GM21528 (cell line): Measurements from ENCODE around the gene LAMA3.

Experiments
- ATAC-seq: cut with Tn5 transposase; IDR thresholded peaks from one replicate; pipeline ENCODE4 v1.9.1; 2021; ENCODE audit warnings: mild to moderate bottlenecking, moderate library complexity; ENCODE audit not compliant: unreplicated experiment, low FRiP score

LAMA3 gene, protein sequence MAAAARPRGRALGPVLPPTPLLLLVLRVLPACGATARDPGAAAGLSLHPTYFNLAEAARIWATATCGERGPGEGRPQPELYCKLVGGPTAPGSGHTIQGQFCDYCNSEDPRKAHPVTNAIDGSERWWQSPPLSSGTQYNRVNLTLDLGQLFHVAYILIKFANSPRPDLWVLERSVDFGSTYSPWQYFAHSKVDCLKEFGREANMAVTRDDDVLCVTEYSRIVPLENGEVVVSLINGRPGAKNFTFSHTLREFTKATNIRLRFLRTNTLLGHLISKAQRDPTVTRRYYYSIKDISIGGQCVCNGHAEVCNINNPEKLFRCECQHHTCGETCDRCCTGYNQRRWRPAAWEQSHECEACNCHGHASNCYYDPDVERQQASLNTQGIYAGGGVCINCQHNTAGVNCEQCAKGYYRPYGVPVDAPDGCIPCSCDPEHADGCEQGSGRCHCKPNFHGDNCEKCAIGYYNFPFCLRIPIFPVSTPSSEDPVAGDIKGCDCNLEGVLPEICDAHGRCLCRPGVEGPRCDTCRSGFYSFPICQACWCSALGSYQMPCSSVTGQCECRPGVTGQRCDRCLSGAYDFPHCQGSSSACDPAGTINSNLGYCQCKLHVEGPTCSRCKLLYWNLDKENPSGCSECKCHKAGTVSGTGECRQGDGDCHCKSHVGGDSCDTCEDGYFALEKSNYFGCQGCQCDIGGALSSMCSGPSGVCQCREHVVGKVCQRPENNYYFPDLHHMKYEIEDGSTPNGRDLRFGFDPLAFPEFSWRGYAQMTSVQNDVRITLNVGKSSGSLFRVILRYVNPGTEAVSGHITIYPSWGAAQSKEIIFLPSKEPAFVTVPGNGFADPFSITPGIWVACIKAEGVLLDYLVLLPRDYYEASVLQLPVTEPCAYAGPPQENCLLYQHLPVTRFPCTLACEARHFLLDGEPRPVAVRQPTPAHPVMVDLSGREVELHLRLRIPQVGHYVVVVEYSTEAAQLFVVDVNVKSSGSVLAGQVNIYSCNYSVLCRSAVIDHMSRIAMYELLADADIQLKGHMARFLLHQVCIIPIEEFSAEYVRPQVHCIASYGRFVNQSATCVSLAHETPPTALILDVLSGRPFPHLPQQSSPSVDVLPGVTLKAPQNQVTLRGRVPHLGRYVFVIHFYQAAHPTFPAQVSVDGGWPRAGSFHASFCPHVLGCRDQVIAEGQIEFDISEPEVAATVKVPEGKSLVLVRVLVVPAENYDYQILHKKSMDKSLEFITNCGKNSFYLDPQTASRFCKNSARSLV (N-terminal part only)

DNA sequence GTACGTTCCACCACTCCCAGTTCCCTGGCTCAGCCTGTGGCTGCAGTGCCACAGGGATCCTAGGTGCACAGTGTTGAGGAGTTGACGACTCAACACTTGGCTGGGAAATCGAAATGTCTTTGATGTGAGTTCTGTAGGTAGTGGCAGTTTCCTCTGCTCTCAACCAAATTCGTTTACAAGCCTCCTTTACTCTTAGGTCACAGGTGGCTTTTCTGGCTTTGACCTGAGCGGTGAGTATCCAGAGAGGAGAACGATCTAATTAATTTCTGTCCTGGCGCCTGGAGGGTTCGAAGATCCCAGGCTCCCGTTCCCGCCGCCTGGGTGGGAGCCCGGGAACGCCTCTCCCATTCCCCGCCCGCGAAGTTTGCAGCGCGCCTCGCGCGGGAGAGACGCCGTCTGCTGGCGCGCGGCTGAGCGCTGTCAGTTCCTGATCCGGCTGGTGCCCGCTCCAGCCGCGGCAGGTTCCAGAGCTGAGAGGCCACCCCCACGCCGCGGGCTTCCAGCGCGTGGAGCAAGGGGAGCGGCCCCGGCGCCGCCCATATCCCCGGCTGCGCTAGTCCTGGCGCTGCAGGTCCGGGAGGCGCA lies at the start of gene LAMA3:
TSS of gene LAMA3 (plus strand) at position 423 of the 585 bp plus-strand sequence. CDS start 231 bp downstream, outside the sequence.
- ATAC-seq, result no peak

DNA sequence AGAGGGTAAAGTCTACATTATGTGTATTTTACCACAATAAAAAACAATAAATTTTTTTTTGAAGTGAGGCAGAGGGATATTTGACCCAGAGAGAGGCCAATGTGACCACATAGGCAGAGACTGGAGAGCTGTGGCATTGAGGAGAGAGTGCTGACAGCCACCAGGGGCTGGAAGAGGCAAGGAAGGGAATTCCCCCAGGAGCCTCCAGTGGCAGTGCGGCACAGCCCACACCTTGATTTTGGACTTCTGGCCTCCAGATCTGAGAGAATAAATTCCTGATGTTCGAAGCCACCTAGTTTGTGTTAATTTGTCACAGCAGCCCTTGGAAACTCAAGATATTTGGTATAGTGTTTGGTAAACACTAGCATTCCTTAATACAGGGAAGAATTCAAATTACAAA lies 49.2 kb upstream of the LAMA3 start:
- ATAC-seq, result no peak

DNA sequence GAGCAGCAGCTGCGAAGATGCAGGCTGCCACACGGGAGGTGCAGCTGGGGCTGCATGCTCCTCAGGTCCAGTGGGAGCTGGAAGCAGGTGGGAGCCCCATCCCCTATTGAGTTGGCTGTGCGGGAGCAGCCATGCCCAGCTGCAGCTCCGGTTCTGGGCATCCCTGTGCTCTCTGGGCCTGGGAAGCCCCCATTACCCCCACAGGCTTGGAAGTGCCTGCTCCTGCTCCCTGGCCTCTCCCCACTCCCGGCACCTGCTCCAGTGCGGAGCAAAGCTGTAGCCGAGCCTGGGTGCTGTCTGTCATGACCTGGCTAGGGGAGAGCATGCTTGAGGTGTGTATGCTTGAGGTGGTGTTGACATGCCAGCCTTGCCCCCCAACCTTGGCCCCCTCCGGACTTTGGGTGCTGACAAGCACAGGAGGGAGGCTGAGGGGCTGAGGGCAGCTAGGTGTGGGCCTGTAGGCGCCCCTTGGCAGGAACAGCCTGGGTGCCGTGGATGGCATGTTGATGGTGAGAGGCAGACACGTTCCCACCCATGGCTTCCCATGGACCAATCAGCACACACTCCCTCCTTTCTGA lies 48.0 kb upstream of the LAMA3 start:
- ATAC-seq, result no peak

DNA sequence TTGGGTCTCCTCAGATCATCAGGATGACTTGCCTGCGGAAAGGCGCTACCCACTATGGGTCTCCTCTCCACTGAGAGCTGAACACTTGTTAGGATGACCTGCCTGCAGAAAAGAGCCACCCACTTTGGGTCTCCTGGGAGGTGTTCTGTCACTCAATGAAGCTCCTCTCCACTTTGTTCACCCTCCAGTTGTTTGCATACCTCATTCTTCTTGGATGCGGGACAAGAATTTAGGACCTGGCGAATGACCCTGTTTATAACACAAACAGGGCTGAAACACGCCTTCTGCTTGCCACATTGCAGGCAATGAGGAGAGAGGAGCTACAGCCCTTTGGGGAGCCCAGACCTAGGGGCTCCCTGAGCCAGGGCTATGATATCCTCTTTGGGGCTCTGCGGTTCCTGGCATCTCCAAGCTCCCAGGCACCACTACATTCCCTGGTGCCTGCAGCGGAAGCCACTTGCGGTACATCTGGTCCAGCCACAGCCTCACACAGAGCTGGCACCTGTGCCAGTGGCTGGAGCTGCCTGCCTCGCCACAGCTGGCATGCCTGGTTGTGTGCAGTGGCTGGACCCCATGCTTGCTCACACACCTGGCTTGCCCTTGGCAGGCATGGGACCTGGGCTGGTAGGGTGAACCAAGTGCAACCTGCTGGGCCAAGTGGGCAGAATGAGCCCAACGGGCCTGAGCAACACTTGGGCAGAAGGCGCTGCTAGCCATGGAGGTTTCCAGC lies 47.2 kb upstream of the LAMA3 start:
- ATAC-seq, result no peak

DNA sequence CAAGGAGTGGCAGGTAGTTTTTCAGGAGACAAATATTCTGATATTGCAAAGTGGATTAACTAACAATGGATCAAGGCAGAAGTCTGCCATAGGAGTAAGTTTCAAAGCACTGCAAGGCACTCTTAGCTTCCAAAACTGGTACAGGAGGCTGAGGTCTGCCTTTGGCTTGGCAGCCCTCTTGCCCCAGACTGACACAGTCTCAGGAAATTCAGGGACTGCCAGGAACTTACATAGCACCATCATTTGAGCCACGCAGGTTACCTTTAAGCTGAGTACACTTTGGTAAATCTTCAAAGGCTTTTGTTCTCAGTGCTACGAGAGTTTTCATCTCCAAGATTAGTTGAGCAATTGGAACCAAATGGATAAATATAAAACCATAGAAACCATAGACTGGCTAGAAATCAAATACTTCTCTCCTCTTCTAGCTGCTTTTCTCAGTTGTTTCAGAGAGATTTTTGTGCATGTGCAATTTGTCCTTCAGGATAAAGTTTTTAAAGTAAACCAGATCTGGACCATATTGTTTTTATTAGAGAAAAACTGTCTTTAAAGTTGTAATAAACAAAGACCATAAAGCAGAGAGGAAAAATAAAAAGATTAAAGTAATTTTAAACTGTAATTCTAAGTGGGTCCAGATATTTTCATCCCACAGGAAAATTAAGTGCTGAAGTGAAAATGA lies 45.3 kb upstream of the LAMA3 start:
- no peak for ATAC-seq

DNA sequence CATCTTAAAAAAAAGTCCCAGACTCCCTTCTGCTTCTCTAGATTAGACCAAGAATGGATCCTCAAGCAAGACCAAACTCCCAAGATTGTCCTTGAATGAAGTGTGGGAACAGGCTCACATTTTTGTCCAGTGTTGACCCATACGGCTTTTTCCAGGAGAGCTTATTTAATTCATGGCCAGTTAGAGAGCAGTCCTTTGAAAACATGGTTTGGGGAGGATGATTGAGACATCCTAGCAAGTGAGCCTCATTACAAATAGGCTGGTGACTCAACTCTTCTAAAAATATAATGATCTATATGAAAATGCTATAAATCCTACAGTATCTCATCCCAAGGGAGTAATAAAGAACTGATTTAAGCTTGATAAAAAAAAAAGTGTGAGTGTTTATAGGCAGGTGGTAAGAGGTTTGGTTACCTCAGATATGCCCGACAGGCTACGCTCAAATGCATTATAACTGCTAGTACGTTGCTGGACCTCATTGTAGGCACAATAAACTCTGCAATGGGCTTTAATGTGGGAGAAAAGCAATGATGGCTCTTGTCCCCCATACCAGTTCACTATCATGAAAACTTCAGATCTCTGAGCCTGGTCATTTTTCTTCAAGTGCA lies 43.6 kb upstream of the LAMA3 start:
- ATAC-seq, result no peak

DNA sequence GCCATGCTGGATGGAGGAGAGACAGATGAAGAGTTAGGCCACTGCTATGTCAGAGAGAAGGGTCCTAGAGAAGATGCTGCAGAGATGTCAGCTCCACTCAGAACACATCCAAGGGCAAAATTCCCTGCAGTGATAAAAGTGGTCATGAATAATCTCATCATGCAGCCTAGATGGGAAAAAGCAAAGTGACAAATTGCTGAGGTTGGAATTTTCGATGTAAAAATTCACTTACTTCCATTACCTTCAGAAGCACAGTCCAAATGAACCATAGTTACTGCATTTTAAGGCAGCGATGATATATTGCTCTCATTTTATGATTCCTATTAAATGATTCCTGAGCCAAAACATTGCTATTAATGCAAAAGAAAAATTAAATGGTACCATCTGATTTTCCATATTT lies 43.0 kb upstream of the LAMA3 start:
- ATAC-seq, result no peak

DNA sequence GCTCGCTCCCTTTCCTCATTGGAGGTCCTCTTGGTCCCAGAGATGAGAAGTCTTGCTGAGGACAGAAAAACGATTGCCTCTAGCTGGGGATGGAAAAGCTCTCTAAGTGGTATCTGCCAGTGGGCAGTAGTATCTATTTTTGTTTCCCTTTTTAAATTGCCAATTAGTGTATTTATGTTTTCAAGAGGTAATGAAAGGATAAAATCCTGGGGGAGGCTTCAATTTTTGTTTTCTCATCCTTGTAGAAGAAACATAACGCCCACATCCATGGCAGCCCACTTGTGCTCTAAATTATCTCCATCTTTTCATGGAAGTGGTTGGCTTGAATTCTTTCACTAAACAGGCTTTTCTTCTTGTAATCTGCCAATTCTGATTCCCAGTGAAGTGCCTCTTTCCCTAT lies 40.8 kb upstream of the LAMA3 start:
- ATAC-seq, result no peak

DNA sequence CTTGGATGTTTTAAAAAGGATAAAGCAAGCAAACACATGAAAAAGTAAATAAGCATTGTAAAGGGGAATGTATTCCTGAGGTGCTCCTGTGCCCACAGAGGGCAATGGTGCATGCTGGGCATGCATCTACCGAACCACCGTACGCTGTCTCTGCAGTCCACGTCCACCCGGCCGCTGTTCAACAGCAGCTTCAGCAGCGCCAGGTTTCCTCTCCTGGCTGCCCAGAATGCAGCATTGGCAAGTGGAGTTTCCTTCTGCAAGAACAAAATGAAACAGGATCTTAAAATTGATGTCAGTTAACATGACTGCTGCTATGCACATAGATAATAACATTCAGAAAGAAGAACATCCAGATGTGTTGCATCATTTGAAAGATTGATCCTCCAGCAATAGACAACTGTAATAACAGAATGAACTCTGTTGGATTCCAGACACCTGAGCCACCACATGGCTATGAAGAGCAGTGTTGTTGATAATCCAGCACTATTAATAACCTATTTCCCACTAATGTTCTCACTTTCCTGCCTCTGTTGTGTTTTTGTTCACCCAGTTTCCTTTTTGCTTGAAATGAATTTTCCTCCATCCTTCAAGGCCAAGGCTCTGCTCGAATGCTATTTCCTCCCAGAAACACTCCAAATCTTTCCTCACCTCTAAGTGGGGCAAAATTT lies 40.2 kb upstream of the LAMA3 start:
- ATAC-seq, result no peak

DNA sequence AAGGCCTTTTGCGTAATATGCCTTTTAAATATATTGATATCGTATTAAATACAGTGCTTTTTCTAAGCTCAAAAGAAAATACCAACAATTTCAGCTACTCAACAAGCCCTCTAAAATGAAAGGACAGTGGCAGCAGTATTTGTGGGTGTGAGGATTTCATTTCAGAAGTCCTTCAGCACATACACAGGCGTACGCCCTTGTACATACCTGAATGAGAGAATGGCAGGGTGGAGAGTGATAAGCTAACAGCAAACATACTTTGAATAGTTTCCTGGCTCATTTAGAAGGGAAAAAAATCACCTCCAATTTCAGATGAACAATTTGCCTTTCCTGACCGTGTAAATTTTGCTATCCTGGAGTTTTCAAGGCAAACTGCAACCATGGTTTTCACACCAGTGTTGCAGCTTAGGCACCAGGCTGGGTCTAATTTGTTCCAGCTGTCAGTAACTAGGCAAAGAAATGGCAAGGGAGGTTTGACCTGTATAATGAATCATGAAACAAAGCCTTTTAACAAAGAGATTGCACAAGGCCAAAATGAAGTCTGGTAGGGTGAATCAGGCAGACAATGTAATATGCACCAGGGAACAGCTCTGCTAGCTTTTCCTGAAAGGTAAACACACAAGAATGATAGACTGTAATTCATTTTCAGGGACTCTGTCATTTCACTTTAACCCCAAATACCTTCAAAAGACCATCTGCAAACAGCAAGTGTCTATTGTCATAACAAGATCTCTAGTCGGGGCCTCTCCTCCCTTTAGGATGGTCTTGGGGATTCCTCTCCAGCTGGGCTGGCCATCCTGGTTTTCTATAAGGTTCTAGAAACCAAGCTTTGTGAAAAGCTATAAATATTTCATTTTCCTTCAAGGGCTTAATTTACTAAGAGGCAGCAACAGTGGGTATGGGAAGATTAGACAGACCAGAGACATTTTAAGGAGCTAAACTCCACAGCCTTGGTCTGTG lies 38.0 kb upstream of the LAMA3 start:
- no peak for ATAC-seq

DNA sequence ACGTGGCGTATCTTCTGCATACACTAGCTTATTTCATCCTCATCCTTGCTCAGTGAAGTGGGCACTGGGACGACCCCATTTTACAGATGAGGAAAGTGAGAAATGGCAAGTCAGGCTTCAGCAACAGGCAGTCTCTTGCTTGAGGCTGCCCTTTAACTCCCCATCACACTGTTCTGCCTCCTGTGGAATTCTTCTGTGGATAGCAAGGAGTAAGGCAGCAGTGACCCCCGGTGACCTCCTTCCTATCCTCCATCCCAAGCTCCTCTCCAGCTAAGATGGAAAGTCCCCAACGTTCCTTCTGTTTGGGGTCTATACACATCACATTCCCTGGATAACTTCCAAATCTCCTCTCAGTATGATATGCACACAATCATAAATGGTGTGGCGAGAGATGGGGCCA lies 37.0 kb upstream of the LAMA3 start:
- ATAC-seq, result no peak

DNA sequence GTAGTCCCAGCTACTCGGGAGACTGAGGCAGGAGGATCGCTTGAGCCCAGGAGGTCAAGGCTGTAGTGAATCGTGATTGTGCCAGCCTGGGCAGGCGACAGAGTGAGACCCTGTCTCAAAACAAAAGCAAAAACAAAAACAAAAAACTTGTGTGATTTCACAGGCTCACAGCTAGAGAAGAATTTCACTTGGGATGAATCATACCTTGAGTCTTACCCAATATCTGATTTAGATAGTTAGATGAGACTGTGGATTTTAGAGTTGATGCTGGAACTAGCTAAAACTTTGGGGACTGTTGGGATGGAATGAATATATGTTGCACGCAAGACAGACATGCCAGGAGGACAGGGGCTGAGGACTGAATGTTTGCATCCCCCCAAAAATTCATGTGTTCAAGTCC lies 31.0 kb upstream of the LAMA3 start:
- no peak for ATAC-seq

DNA sequence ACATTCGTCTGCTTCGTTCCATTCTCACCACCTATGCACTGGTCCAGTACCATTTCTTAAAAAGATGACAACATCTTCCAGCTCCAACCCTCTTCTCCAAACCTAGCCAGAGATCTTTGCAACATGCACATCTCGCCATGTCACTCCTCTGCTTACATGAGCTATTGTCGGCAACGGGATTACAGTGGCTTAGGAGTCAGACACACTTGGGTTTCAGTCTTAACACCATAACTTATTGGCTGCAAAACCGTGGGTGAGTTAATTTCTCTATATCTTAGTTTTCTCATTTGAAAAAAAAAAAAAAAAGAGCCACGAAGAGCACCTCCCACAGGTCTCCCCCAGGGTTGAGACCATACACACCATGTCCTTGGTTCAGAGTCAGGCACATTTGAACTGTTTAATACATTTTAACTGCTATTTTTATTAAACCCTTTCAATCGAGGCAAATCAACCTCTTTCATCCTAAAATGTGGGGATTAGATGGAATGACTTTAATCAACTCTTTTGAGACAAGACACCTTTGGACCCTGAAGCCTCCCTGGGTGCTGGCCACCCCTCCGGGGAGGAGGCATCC lies 27.4 kb upstream of the LAMA3 start:
- no peak for ATAC-seq

DNA sequence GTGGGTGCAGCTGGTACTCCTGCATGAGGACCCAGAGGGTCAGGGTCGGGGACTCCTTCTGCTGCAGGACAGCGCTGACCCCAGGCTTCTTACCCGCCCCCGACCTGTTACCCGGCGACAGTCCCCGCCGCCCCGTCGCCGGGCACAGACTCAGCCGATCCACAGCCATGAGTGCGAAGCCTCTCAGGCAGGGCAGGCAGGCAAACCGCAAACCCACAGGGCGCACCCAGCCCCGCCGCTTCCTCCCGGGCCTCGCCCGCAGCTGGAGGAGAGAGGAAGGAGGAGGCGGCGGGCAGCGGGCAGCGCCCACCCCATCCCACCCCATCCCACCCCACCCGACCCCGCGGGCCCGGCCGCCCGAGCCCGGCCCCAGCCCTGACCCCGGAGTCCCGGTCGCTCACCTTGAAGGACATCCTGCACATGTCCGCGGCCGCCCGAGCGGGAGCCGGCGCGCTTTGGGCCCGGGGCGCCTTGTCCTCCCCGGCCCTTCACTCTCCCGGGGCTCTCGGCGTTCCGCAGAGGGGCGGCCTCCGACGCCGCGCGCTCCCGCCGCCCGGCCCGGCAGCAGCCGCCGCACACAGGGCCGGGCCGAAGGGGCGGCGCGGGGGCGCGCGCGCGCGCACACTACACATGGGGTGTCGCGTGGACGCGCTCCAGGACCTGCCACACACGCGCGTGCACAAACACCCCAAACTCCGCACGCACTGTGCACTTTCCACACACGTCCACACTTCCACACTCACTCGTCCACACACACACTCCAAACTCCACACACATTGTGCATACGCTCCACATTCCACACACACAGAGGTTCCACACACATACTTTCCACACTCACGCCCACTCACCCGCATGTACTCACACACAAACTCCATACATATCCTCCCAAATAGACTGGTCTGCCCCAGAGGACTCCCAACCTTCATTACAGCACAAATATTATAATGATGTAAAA lies 26.7 kb upstream of the LAMA3 start, which contains the start of gene ANKRD29:
TSS of gene ANKRD29 (minus strand) at position 603 of the 955 bp plus-strand sequence. CDS start at position 422, 181 bp downstream.
- no peak for ATAC-seq

DNA sequence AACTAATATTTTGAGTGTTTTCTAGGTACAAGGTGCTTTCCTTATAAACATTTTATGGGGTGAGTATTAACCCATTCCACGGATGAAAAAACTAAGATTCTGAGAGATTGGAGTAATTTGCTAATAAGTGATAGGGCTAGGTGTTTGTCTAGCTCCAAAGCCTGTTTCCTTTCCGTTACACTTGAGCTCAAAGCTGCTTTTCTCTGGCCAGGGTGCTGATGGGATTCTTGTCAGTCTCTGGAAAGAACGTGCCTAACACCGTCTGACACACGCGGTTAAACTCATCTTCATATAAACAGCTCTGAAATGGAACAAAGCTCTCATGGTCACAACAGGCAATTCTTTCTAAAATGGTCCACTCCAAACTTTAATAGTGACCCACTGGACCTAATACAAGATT lies 24.6 kb upstream of the LAMA3 start:
- ATAC-seq, result no peak
